Measurements from ENCODE around the gene LAP3.

Gene LAP3

GRCh38 chr4:17583941-17584340 lies 6.9 kb downstream of the LAP3 start:
- peaks cover 7% of the 10 kb centered on the region for H3K36me3 Mint-ChIP-seq
- H3K9me3 Mint-ChIP-seq (ENCODE audit: low read depth) = no peaks in the 10 kb centered on the region
- no peaks in the 10 kb centered on the region for H3K27me3 Mint-ChIP-seq
- H3K4me1 Mint-ChIP-seq (ENCODE audit: low read depth) = peaks cover 10% of the 10 kb centered on the region
- H3K27ac Mint-ChIP-seq = no peak overlapping the region
- no peak overlapping the region for H3K4me3 Mint-ChIP-seq

DNA sequence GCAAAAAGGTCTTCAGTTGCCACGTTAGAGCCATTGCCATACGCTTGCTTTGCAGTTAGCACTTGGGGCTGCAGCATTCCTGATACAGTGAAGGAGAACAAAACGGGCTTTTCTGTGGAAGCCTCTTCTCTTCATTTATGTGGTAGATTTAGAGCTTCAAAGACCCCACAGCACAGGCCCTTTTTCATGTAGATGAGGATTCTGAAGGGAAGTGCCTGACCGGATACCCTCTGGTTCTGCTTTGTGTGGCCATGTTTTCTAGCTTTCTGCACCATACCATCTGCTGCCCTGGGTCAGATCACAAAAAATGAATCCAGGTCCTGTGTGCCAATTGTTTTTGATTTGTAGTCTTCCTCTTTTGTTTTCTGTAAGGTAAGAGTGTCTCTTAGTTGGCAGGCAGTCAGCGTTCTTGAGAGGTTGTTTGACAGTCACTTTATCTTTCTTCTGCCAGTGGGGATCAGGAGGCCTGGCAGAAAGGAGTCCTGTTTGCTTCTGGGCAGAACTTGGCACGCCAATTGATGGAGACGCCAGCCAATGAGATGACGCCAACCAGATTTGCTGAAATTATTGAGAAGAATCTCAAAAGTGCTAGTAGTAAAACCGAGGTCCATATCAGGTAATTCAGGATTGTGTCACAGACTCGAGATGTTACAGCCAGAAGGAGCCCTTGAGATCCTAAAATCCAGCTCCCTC lies 7.7 kb downstream of the LAP3 start:
- Mint-ChIP-seq H3K4me1 (ENCODE audit: low read depth) (peaks cover 5% of the 10 kb centered on the region), H3K9me3 (ENCODE audit: low read depth) (no peaks in the 10 kb centered on the region), H3K27me3 (no peaks in the 10 kb centered on the region), H3K4me3 (no peak overlapping the region), H3K36me3 (peaks cover 7% of the 10 kb centered on the region), H3K27ac (no peak overlapping the region)

GRCh38 chr4:17587094-17587822 lies 10.3 kb downstream of the LAP3 start:
- H3K9me3 Mint-ChIP-seq (ENCODE audit: low read depth) = no peaks in the 10 kb centered on the region
- H3K27me3 Mint-ChIP-seq = no peaks in the 10 kb centered on the region
- no peak overlapping the region for H3K27ac Mint-ChIP-seq
- H3K4me3 Mint-ChIP-seq = no peak overlapping the region
- H3K4me1 Mint-ChIP-seq (ENCODE audit: low read depth) = no peaks in the 10 kb centered on the region
- H3K36me3 Mint-ChIP-seq = peaks cover 5% of the 10 kb centered on the region

DNA sequence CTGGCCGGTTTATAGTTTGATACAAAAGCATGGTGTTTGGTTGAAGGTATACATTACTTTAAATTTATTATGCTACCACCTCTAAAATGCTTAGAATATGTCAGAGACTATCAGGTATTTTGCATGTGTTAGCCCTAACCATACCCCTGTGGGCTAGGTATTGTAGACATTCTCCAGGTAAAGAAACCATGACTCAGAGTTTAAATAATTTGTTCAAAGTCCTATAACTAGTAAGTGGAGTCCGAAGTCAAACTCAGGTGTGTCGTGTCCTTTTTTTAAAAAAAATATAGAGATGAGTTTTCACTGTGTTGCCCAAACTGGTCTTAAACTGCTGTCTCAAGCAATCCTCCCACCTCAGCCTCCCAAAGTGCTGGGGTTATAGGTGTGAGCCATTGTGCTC lies 12.4 kb downstream of the LAP3 start:
- H3K4me1 Mint-ChIP-seq (ENCODE audit: low read depth) = peaks cover 1% of the 10 kb centered on the region
- H3K27me3 Mint-ChIP-seq = no peaks in the 10 kb centered on the region
- H3K27ac Mint-ChIP-seq = no peak overlapping the region
- H3K36me3 Mint-ChIP-seq = peaks cover 5% of the 10 kb centered on the region
- H3K9me3 Mint-ChIP-seq (ENCODE audit: low read depth) = no peaks in the 10 kb centered on the region
- no peak overlapping the region for H3K4me3 Mint-ChIP-seq

DNA sequence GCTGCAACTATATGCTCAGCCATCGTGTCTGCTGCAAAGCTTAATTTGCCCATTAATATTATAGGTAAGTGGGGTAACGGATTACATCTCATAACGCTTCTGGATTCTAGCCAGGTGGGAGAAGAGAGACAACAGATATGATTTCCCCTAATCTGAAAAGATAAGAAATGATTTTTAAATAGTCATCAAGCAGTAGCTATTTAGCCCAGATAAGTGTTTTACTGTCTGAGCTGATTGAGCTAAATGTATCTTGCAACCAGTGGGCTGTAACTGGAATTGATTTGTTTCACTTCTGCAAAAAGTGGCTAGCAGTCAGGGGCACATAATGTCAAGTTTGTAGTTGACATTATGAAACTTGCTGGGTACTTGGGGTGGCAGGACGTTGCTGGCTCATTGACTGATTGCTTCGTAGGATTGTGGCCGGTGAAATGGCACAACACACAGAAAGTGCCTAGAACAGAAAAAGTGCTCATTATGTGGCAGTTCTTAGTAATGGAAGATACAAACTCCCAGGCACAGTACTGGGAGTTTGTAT lies 18.5 kb downstream of the LAP3 start:
- H3K9me3 Mint-ChIP-seq (ENCODE audit: low read depth) = no peaks in the 10 kb centered on the region

DNA sequence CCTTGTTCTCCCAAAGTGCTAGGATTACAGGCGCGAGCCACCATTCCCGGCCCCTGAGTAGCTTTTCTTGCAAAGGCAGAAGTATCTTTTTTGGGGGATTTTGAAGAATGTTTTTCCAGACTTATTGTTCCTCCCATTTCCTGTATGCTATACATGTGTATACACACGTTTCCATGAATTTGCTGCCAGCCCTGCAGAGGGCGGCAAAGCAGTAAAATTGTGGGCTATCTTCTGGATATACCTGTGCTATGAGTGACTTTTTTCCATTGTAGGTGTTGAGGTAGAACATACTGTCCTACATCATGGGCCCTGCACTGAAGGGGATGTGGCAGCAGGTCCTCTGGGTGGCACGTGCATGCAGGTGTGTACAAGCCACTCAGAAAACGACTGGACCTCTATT lies 20.5 kb downstream of the LAP3 start:
- no peak overlapping the region for H3K27ac Mint-ChIP-seq
- H3K36me3 Mint-ChIP-seq = peaks cover 13% of the 10 kb centered on the region
- no peak overlapping the region for H3K4me3 Mint-ChIP-seq
- H3K9me3 Mint-ChIP-seq (ENCODE audit: low read depth) = no peaks in the 10 kb centered on the region
- no peaks in the 10 kb centered on the region for H3K27me3 Mint-ChIP-seq
- H3K4me1 Mint-ChIP-seq (ENCODE audit: low read depth) = peaks cover 1% of the 10 kb centered on the region

More for the DNA sequence above, 18.5 kb downstream of the LAP3 start:
- no peaks in the 10 kb centered on the region for H3K27me3 Mint-ChIP-seq
- peaks cover 1% of the 10 kb centered on the region for H3K4me1 Mint-ChIP-seq (ENCODE audit: low read depth)
- H3K27ac Mint-ChIP-seq = no peak overlapping the region
- H3K36me3 Mint-ChIP-seq = peaks cover 11% of the 10 kb centered on the region
- H3K4me3 Mint-ChIP-seq = no peak overlapping the region

DNA sequence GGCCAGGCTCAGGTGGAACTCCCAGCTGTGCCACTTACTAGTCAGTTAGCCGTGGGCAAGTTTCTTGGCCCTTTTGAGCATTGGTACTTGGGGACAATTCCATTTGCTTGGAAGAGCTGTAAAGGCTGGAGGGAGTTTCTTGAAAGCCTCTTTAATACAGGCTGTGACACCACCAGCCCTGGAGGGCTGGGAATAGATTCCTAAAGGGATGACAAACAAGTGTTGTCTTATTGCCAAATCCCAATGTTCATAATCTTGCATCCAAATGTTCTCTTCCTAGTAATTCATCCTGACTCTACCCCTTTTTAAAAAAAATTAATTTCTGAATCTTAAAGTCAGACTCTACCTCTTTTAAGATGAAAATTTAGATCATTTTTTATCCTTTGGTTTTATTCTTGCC lies 22.8 kb downstream of the LAP3 start:
- H3K9me3 Mint-ChIP-seq (ENCODE audit: low read depth) = no peaks in the 10 kb centered on the region

DNA sequence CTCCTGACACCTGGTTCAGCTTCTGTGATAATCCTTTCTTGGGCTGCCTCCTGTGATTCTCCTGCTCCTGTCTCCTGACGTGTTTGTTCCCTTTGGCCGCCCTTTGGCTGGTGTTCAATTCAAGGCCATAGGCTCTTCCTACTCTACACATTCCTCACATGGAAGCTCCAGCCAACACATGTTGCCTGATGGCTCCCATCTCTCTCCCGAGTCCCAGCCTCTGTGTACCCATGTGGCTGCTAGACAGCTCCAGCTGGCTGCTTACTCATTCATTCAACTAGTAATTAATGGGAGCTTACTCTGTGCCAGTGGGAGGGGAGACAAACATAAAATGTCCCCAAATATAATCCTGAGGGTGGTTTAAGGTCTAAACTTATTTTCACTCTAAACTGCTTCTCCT lies 28.2 kb downstream of the LAP3 start:
- Mint-ChIP-seq H3K36me3 (peaks cover 10% of the 10 kb centered on the region), H3K4me1 (ENCODE audit: low read depth) (no peaks in the 10 kb centered on the region), H3K9me3 (ENCODE audit: low read depth) (no peaks in the 10 kb centered on the region), H3K27me3 (no peaks in the 10 kb centered on the region), H3K27ac (no peak overlapping the region), H3K4me3 (no peak overlapping the region)

More for the DNA sequence above, 22.8 kb downstream of the LAP3 start:
- H3K27me3 Mint-ChIP-seq = no peaks in the 10 kb centered on the region
- peaks cover 13% of the 10 kb centered on the region for H3K36me3 Mint-ChIP-seq
- no peak overlapping the region for H3K27ac Mint-ChIP-seq
- H3K4me1 Mint-ChIP-seq (ENCODE audit: low read depth) = no peaks in the 10 kb centered on the region
- no peak overlapping the region for H3K4me3 Mint-ChIP-seq

DNA sequence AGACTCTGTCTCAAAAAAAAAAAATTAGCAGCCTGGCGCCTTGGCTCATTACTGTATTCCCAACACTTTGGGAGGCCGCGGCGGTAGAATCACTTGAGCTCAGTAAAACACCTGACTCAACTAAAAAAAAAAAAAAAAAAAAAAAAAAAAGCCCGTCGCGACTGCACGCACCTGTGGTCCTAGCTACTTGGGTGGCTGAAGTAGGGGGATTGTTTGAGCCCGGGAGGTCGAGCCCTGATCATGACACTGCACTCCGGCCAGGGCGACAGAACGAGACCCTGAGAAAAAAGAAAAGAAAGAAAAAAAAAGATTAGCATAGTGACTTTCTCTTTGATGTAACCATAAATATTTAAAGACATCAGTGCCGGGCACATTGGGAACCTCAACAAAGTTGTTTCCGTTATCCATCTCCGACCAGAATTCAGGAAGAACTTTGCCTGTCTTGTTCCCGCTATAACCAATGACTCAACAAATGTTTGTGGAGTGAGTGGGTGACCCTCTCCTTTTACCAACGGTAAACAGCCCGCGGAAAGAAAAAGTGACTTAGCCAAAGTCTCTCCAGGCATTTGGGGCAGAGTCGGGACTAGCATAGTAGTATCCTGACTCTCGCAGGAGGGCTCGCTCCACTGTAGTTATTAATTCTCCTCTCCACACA lies 36.9 kb downstream of the LAP3 start:
- Mint-ChIP-seq H3K27ac (peak overlapping the region; percentile 99), H3K27me3 (no peaks in the 10 kb centered on the region), H3K36me3 (peaks cover 4% of the 10 kb centered on the region), H3K4me3 (peak overlapping the region; percentile 99), H3K9me3 (ENCODE audit: low read depth) (no peaks in the 10 kb centered on the region), H3K4me1 (ENCODE audit: low read depth) (peaks cover 40% of the 10 kb centered on the region)

GRCh38 chr4:17614416-17615299 lies 37.7 kb downstream of the LAP3 start, which contains the start of gene MED28:
MED28 (plus strand) TSS chr4:17614641; CDS start chr4:17614655, 14 bp downstream.
- Mint-ChIP-seq H3K9me3 (ENCODE audit: low read depth) (no peaks in the 10 kb centered on the region), H3K36me3 (peaks cover 9% of the 10 kb centered on the region), H3K27ac (peak within 1 kb of the TSS; percentile 99), H3K4me3 (peak within 1 kb of the TSS; percentile 99), H3K27me3 (no peaks in the 10 kb centered on the region), H3K4me1 (ENCODE audit: low read depth) (peaks cover 47% of the 10 kb centered on the region)

- H3K4me3 Mint-ChIP-seq = peak overlapping the region; percentile 89
- H3K36me3 Mint-ChIP-seq = peaks cover 7% of the 10 kb centered on the region
- peak overlapping the region; percentile 74 for H3K27ac Mint-ChIP-seq
Observed at GRCh38 chr4:17616283-17616682, 39.3 kb downstream of the LAP3 start.

DNA sequence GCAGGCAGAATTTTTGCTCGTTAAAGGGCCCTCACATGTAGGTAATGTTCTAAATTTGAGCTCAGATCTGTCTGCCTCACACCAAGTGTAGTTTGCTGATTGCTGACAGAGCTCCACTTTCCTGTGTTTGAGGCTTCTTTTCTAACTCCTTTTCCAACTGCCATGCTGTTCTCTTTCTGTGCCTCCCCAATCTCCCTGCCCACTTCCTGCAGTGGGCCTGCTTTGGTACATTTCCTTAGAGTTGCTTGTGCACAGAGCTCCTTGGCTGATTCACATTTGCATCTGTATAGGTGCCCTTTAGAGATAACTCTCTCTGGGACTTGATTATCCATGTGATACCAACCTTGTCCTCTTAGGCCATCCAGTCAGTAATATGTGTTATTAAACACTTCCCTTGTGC lies 41.9 kb downstream of the LAP3 start:
- Mint-ChIP-seq H3K27ac (peak overlapping the region; percentile 58), H3K4me1 (ENCODE audit: low read depth) (peaks cover 52% of the 10 kb centered on the region), H3K36me3 (peaks cover 7% of the 10 kb centered on the region), H3K27me3 (no peaks in the 10 kb centered on the region), H3K9me3 (ENCODE audit: low read depth) (no peaks in the 10 kb centered on the region), H3K4me3 (peak overlapping the region; percentile 27)

More at GRCh38 chr4:17616283-17616682, 39.3 kb downstream of the LAP3 start:
- no peaks in the 10 kb centered on the region for H3K27me3 Mint-ChIP-seq
- H3K9me3 Mint-ChIP-seq (ENCODE audit: low read depth) = no peaks in the 10 kb centered on the region
- H3K4me1 Mint-ChIP-seq (ENCODE audit: low read depth) = peaks cover 52% of the 10 kb centered on the region

GRCh38 chr4:17619416-17620105 lies 42.6 kb downstream of the LAP3 start:
- H3K4me1 Mint-ChIP-seq (ENCODE audit: low read depth) = peaks cover 53% of the 10 kb centered on the region
- peak overlapping the region; percentile 27 for H3K4me3 Mint-ChIP-seq
- H3K27ac Mint-ChIP-seq = peak overlapping the region; percentile 58
- no peaks in the 10 kb centered on the region for H3K9me3 Mint-ChIP-seq (ENCODE audit: low read depth)
- peaks cover 11% of the 10 kb centered on the region for H3K36me3 Mint-ChIP-seq
- no peaks in the 10 kb centered on the region for H3K27me3 Mint-ChIP-seq
